ENCODE results near the gene KRTAP10-5.

Gene KRTAP10-5

GRCh38 chr21:44581158-44581557, 754 bp upstream of the KRTAP10-5 start:
- no peak for DNase-seq (ENCODE audit: low spot score)
- no peak for TF ChIP-seq CTCF (conservative IDR thresholded peaks at IDR 0.05; ENCODE audit: low read depth)
- no peak overlapping the region for H3K27ac ChIP-seq
- ChIA-PET POLR2A (ENCODE audit: low non-redundant PET) (no interaction called here), CTCF (interaction anchor here (0.5 kb wide), 1 partner anchor 161 kb away, joined by 5 read pairs; no protein-coding TSS in a partner anchor)

GRCh38 chr21:44579833-44580144, 615 bp downstream of the KRTAP10-5 start:
- DNase-seq (ENCODE audit: low spot score) = no peak
- POLR2A ChIA-PET (ENCODE audit: low non-redundant PET) = no interaction called here
- TF ChIP-seq CTCF (conservative IDR thresholded peaks at IDR 0.05; ENCODE audit: low read depth) = no peak
- CTCF ChIA-PET = interaction anchor here (1.3 kb wide), 1 partner anchor 69 kb away, joined by 3 read pairs; no protein-coding TSS in a partner anchor
- H3K27ac ChIP-seq = no peak overlapping the region

DNA sequence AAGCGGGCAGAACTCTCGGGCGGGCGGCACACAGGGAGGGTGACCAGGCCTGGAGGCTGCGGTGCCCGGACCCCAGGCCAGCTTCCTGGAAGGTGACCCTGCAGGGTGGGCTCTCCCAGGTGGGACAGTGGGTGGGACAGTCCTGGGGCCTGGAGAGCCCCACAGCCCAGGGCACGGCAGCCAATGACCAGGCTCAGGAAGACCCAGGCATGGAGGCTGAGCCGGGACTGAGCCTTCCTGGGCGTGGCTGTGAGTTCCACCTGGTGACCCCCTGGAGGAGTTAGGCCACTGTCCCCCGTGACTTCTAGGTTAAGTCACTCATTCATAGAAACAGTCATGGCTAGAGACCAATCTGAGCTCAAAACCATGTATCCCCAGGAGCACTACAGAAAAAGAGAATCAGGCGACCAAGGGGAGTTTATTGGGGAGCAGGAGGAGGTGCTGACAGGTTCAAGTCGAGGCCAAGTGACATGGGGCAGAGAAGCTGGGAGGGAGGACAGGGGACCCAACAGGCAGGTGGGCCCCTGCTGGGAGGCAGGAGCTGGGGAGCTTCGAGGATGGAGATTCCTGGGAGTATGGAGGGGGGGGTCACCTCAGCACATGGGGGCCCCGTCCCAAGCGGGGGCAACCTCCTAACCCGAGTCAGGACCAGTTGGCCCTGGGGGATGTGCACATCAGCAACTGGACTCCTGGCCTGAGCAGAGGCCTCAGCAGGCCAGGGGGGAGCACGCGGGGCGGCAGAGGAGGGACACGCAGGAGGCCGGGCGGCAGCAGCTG, 1.2 kb downstream of the KRTAP10-5 start:
- ChIA-PET POLR2A (ENCODE audit: low non-redundant PET) (no interaction called here), CTCF (interaction anchor here (0.7 to 1.3 kb wide), 2 partner anchors 69 to 1461 kb away, joined by 3 to 9 read pairs; no protein-coding TSS in a partner anchor)
- H3K27ac ChIP-seq = no peak overlapping the region
- DNase-seq (ENCODE audit: low spot score) = no peak
- no peak for TF ChIP-seq CTCF (conservative IDR thresholded peaks at IDR 0.05; ENCODE audit: low read depth)

DNA sequence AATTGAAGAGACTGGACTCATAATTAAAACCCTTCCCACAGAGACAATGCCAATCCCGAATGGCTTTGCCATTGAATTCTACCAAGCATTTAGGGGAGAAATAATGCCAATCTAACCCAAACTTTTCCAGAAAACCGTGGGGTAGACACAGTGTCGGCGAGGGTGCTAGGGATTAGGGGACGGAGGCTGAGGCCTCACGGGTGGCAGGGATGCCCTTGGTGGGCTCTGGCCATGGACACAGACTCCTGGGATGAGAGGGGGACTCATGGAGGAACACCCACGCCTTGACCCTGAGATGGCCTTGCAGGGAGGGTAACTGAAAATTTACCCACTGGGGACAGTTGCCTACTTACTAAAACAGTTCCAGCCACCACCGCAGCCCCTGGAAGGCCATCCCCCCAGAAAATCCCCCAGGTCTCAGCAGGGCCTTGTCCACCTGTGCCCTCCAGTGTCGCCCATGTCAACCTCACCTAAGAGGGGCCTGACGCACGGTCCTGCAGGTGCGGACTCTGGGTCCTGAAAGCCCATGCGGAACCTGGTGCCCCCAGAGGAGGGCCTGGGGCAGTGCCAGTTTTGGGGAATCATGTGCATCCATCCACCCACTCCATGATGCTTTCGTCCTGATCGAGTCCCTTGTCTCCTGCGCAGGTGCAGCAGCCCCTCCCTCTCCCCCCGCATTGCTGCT, 1.9 kb downstream of the KRTAP10-5 start:
- CTCF ChIA-PET = interaction anchor here (0.7 to 1.3 kb wide), 2 partner anchors 68 to 1461 kb away, joined by 3 to 9 read pairs; no protein-coding TSS in a partner anchor
- no peak overlapping the region for H3K27ac ChIP-seq
- DNase-seq (ENCODE audit: low spot score) = no peak
- POLR2A ChIA-PET (ENCODE audit: low non-redundant PET) = no interaction called here
- no peak for TF ChIP-seq CTCF (conservative IDR thresholded peaks at IDR 0.05; ENCODE audit: low read depth)

- POLR2A ChIA-PET (ENCODE audit: low non-redundant PET) = no interaction called here
- CTCF ChIA-PET = no interaction called here
Observed at GRCh38 chr21:44576025-44576420, 4.4 kb downstream of the KRTAP10-5 start.

More at GRCh38 chr21:44576025-44576420, 4.4 kb downstream of the KRTAP10-5 start:
- no peak for DNase-seq (ENCODE audit: low spot score)
- no peak overlapping the region for H3K27ac ChIP-seq
- no peak for TF ChIP-seq CTCF (conservative IDR thresholded peaks at IDR 0.05; ENCODE audit: low read depth)

Data from RWPE1 (cell line).